HG02678 (cell line): ENCODE data around the gene RBM46.
A peak's percentile ranks its signal among the peaks of the same experiment; 100 is the strongest.

Source experiments
- ATAC-seq: cut with Tn5 transposase; IDR thresholded peaks from one replicate; pipeline ENCODE4 v1.9.1; 2021; ENCODE audit warnings: mild to moderate bottlenecking, moderate library complexity; ENCODE audit not compliant: unreplicated experiment

RBM46 gene, protein sequence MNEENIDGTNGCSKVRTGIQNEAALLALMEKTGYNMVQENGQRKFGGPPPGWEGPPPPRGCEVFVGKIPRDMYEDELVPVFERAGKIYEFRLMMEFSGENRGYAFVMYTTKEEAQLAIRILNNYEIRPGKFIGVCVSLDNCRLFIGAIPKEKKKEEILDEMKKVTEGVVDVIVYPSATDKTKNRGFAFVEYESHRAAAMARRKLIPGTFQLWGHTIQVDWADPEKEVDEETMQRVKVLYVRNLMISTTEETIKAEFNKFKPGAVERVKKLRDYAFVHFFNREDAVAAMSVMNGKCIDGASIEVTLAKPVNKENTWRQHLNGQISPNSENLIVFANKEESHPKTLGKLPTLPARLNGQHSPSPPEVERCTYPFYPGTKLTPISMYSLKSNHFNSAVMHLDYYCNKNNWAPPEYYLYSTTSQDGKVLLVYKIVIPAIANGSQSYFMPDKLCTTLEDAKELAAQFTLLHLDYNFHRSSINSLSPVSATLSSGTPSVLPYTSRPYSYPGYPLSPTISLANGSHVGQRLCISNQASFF

DNA sequence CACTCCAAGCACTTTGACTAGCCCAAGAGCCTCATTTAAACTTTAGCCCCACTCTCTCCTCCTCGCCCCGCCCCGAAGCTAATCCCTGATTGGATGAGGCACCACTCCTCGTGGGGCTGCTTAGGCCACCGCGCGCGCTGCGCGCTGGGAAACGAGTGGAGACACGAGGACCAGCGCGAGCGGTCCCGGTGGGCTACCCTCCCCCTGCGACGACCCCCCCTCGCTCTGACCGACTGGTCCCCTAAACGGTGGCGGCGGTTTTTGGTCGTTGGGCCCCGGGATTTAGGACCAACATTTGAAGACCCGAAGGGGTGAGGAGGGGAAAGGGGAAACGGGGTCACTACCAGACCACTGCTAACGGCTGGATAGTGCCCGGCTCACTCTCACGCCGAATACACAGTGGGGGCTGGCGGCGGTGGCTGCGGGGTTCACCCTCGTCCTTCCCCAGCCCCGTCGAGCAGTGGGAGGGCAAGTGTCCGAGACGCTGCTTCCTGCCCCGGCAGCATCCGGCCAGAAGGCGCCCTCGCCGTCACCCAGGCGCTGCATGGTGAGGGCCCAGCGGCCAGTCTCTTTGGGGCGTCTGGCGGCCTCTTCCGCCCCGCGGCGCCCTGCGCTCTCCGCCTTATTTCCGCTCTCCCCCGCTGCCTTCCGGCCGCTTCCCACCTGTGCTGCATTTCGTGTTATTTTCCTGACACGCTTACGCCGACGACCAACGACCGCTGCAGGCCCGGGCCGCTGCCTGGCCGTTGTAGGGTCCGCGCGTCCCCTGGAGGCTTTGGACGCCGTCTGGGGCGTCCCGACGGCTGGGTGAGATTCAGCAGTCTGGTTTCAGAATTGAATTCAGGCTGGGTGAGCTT lies at the start of gene RBM46:
TSS of gene RBM46 (plus strand) at position 147 of the 857 bp plus-strand sequence. CDS start 15,481 bp downstream, outside the sequence.
- no peak for ATAC-seq

DNA sequence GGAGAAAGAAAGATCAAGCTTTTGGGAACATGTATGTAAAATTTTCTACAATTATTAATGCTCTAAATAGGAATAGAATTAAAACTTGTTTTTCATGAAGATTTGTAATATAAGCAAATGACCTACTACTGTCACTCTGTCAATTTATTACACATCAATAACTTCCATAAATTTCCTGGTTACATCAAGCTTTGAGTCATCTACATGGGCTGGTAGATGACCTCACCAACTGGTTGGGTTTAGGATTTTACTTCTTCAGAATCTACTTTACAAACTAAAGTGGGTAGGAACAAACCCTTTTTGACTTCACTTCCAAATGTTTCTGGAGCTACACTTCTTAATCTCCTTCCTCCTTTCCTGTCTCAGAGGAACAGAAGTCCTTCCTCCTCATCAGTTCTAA lies 49.3 kb upstream of the RBM46 start:
- ATAC-seq, result no peak

DNA sequence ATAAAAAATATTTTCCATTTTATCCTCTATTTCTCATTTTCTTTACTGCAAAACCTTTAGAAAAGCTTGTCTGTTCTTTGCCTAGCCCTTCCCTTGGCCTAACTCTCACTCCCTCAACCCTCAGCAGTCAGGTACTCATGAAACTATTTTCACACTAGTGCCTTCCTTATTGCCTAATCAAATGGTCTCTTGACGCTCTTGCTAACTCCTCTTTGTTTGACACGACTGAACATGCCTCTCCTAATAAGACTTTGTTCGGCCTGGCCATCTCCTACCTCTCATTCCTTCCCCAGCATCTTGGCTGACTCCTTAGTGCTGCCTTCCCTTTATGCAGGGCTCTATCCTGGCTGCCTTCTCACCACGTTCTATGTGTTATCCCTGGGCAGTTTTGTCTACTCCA lies 48.4 kb upstream of the RBM46 start:
- ATAC-seq, result no peak

DNA sequence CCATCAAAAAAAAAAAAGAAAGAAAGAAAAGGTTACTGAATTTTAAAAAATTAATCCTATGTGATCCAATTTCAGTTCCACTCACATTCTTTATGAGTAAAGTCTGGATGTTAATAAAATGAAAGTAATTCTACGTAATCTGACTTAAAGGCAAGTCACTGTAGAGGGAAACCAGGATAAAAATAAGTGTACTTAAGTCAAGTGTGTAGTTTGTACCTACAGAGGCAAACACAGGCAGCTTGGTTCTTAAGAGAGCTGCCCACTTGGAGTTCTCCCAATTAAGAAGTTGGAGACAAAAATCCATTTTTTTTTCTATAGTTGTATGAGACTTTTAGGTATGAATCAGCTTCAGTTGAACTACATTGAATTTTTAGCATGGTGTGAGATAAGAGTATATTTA lies 44.3 kb upstream of the RBM46 start:
- no peak for ATAC-seq

DNA sequence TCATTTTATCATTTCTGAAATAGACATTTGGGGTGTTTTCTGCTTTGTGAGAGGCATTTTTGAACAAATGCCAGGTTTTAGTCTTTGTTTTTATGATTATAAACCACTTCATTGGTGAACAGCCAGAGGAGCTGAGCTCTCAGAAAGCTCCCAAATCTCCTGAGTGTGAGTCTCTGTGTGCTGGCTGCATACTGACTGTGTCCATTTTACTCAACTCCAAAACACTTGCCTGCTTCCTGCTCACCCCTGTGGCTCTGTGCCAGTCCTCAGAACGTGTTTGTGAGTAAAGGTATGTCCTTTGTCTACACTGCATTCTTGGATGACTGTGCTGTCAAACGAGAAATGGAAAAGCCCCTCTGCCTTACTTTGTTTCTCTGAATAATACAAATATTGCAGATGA lies 42.6 kb upstream of the RBM46 start:
- no peak for ATAC-seq

DNA sequence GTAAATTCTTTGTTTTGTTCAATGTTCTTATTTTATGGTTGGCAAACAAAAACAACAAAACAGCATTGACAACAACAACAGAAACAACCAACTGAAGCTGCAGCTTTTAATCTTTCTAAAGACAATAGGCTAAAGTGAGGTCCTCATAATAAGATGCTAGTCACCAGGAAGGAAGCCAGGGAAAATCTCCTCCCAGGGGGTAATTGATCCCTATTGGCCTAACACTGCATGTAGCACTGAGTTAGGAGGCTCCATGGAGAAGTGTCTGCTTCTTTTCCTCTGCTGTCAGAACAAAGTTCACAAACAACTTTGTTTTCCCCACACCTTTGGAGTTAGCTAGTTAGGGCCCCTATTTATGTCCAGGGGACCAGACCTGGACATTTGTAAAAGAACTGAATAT lies 42.0 kb upstream of the RBM46 start:
- ATAC-seq, result no peak

DNA sequence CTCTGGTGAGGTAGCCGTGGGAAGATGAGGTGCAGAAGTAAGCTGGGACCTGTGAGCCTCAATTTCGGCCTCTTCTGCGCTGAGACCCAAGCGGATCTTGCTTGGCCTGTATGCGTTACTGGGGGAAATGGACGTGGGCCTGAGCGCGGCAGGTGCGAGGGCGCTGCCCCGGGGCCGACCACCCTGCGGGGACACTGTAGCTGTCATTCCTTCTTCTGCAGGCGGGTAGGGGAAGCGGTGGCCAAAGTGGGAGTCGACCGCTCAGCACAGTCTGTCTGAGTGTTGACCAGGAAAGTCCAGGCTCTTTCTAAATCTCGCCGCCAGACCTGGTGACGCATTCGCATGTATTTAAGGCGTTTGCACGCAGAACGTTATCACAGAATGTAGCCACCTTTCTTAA lies 40.6 kb upstream of the RBM46 start:
- ATAC-seq, result no peak

DNA sequence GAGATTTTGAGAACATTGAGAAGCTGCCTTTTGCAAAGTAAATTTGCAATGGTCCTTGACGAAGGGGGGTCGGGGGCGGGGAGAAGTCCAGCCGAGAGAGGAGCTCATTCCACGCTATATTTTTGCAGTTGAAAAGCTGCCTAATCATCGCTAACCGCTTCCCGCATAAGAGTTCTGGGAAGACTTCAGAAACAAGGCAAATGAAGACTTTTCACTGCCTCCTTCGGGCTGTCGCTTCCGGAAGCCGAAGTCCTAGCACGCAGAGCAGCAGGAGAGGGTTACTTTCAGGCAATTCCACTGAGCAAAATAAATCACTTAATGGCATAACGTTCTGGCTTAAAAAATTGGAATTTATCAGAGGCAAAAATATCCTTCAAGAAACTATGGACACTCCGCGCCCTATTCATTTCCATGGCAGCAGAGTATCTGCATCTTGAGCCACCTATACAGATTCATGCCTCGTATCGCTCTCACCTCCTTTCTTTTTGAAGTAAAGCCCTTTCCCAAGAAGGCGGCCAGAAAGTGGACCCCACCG lies 39.9 kb upstream of the RBM46 start:
- no peak for ATAC-seq

DNA sequence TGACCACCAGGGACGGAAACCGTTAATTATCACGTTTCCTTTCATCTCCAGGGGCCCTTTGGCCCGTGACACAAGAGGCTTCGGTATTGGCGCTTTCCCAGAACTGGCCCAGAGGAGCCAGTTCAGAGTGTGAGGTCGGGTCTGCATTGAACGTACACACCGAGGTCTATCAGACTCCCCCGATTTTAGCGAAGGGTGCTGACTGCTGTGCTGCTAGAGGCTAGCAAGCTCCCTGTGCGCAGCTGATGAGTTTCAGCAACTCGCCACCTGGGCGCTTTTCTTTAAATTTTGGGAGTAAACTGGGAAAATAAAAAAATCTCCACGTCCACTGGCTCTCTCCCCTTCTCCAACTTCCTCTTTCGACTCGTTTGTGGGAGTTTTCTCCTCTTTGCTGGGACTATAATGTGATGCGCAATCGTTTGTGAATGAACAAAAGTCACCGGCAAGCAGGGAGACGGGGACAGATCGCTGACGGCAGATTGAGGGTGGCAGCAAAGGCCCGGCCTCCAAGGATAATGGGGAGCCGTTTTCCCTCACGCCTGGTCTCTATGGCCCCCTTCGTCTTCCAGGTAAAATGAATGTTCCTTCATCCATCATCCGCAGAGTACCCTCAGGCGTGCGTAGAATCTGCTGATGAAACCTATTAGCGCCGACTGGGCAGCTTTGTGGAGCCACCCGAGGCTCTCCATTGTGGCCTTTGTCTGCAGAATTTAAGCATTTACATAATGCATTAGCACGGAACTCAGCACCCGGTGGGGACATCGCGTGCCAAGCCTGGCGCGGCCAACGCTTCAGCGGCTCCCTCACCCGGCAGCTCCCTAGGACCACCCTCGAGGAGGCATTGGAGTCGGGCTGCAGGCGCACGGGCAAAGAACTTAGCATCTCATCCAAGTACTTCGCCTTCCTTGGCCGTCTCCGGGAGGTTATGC lies 38.9 kb upstream of the RBM46 start:
- ATAC-seq, result no peak

DNA sequence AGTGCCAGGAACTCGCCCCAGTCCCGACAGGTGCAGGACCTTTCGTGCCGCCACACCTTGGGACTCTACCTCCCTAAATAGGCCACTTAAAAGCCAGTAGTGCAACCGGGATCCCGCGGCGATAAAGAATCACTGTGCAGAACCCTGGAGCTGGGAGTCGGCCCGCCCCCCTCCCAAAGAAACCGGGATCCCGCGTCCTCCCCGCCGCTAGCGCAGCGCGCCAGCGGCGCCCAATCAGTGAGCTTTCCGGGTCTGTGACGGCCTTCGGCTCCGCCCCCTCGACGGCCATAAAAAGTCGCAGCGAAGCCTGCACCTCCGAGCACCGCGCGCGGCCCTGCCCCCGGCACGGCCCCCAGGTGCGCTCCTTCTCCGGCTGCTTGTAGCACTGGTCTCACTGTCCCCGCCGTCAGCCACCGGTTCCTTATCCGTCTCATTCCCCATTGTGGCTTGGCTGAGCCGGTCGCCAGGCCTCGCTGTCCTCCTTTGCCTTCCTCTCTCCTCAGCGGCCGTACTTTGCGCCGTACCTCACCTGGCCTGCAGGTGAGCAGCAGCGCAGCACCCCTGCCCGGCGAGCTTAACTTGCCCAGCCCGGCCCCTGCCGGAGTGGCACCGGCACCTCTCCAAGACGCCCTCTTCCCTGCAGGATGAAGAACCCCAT lies 37.3 kb upstream of the RBM46 start, which contains the start of gene LRAT:
TSS of gene LRAT (plus strand) at position 318 of the 658 bp plus-strand sequence. CDS start at position 645, 327 bp downstream.
- ATAC-seq, result peak; percentile 47

DNA sequence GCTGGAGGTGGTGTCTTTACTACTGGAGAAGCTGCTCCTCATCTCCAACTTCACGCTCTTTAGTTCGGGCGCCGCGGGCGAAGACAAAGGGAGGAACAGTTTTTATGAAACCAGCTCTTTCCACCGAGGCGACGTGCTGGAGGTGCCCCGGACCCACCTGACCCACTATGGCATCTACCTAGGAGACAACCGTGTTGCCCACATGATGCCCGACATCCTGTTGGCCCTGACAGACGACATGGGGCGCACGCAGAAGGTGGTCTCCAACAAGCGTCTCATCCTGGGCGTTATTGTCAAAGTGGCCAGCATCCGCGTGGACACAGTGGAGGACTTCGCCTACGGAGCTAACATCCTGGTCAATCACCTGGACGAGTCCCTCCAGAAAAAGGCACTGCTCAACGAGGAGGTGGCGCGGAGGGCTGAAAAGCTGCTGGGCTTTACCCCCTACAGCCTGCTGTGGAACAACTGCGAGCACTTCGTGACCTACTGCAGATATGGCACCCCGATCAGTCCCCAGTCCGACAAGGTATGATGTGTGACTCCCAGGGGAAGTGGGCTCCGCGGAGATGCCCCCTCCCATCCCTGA lies 36.6 kb upstream of the RBM46 start:
- no peak for ATAC-seq

DNA sequence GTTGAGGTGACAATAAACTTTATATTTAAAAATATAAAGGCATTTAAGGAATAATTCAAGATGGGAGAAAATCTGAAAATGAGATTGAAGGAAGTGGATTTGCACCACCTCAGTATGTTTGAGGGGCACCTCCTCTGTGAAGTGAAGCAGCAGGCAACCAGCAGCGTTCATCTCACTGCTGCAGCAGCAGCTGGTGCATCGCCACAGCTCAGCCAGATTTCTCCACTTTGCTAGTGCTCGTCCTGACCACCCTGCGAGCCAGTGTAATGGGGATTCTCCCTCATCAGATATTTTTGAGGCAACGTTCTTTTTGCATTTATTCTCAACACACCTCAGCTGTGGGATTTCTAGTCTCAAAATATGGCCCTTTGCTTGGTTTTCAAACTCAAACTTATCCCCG lies 23.4 kb upstream of the RBM46 start:
- ATAC-seq, result no peak

DNA sequence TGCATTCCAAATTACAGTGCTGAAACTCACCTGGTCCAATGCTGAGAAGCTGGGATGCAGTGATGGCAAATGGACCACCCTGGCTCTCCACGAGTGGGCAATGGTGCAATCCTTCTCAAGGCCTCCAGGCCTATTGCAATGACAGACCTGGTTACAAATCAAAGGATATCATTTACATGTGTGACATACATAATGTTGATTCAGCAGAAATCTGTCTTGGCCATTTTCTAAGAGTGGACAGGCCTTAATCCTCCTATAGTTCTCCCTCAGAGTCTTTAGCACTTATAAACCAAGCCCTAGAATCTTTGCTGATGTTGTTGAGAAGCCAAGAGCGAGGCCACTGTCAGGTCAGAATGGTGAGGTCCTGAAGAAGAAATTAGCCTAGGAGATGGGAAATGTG lies 20.2 kb upstream of the RBM46 start:
- no peak for ATAC-seq

DNA sequence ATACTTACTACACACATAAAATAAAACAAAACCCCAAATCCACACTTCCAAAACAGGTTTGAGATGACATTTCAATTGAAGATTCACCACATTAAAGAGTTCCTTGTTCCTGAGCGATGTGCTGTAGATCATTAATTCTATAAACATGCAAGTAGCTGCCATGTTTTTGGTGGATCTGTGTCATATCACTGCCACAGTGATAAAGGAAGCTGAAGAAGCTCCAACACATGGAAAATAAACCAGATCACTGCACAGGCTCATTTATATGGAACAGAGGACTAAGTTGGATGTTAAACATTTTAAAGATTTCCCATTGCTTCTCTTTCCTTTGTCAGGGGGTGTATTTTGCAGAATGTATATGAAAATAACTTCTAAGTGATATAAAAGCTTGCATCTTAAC lies 2.8 kb upstream of the RBM46 start:
- ATAC-seq, result no peak

DNA sequence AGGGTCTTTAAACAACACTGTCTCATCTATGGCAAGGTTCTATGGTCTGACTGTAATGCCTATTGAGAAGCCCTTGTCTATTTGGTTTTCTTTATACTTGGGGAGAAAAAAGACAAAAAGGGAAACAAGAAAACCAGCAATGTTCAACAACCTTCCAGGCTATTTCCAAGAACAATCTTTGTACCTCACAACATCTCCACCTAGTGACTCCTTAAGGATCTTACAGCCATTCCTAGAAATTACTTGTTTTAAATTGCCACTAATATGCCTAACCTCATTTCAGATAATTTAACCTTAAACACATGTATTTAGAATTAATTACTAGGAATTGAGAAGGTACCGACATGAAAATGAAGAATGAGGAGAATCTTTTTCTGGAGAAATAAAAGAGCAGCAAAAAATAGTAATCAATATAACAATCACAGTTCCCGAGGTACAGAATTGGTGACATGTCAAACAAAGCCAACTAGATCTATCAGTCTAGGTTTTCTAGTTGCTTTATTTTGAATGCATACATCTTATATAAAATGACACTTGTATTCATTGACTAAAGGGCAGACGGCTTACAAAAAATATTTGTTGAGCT lies 1.6 kb upstream of the RBM46 start:
- no peak for ATAC-seq

DNA sequence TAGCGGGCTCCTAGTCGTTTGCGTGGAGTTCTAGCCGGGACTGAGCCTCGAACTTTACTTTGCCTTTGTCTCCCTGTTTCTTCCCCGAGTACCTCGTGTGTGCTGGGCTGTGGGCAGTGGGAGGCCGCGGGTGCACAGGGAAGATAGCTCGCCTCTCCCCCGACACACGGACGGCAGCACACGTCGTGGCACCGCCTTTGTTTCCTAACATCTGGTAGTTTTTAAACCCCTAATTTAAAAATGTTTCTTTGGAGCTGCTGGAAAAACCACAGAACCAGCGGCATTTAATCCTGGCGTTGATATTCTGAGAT lies 866 bp downstream of the RBM46 start:
- ATAC-seq, result no peak

DNA sequence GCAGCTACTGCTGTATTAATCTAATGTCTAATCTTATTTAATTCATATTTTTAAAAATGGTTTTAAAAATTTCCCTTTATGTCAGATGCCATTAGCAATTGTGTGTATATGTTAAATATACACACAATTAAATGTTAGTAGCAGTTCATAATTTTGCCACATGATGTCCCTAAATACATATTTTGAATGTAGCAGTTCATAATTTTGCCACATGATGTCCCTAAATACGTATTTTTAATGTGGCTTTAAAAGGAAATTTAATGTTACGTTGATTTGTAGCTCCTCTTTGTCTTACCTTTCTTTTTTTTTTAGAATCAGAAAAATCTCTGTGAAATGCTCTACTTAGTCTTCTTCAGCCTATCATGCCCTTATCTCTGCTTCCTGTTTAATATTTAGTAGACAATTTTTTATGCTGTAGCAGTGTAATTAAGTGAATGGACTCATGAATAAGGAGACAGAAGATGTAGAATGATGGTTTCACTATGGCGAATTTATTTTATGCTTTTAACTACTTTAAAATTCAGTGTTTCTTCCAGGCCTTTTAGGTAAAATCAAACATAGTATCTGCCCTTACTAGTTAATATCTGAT lies 26.1 kb downstream of the RBM46 start:
- peak; percentile 82 for ATAC-seq

DNA sequence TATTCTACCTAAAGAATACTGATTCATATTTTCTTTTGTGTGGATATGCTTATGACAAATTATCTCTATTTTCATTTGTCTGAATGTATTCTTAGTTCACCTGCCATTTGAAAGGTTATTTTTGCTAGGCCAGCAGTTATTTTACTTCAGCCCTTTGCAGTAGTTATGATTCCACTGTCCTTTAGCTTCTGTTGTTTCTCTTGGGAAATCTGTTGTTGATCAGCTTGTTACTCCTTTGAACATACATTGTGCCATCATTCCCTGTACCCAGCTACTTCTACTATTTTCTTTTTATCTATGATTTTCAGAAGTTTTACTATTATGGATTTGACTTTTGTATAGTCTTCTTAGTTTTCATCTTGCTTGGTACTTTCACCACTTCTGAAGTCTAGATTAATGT lies 37.2 kb downstream of the RBM46 start:
- no peak for ATAC-seq

DNA sequence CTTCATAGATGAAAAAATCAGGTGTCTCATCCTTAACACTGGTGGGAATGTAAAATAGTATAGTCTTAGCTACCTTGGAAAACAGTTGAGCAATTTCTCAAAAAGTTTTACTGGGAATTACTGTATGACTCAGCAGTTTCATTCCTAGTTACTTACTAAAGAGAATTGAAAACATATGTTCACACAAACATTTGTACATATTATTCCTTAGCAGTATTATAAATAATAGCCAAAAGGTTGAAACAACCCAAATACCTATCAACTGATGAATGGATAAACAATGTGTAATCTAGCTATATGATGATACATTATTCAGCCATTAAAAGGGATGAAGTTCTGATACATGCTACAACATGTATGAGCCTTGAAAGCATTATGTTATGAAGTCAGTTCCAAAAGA lies 41.7 kb downstream of the RBM46 start:
- no peak for ATAC-seq
